Omental fat pad (tissue), 4 donors: ENCODE results near the gene HEXIM1. TPM values are rescaled to one million over a fixed set of nuclear protein-coding genes. Genes with fewer than 3 reads are reported as not detected.

Experiments used
- ATAC-seq: fragments of 150-250 bp; one replicate; pipeline ENCODE4 v1.9.1; 2016; ENCODE audit warnings: mild to moderate bottlenecking, moderate library complexity; ENCODE audit not compliant: low FRiP score
- DNase-seq: peaks from one replicate; pipeline ENCODE4 v3.0.0-alpha.2; 2019; ENCODE audit warnings: low spot score
- CTCF ChIP-seq, 3 donors: fragments of 450-650 bp; IDR thresholded peaks; one replicate each; pipeline ENCODE4 v1.5.1; 2016 to 2017; ENCODE audit warnings: antibody characterized with exemption in 3 of 3, mild to moderate bottlenecking in 3 of 3, moderate library complexity in 2 of 3
- total RNA-seq, 4 donors: library from RNA; depleted of rRNA; stranded (reverse); fragments of >200 nt; gene quantifications; one replicate each; pipeline ENCODE4 v1.1.0, GENCODE V29; 2016

The HEXIM1 gene
- total RNA-seq, 4 donors from 2014 or later = 21.9 to 31.0 (median 24.3) TPM

GRCh38 chr17:45130681-45131615 lies 17.3 kb upstream of the HEXIM1 start:
- no peak for DNase-seq
- TF ChIP-seq CTCF (IDR thresholded peaks at IDR 0.05) = no peak
- no peak for ATAC-seq

- TF ChIP-seq CTCF (IDR thresholded peaks at IDR 0.05) = peak in 1 of 3 donors; percentile 83
- ATAC-seq = no peak
- no peak for DNase-seq
These were observed 16.5 kb upstream of the HEXIM1 start for GRCh38 chr17:45131616-45132319.

- no peak for DNase-seq
- ATAC-seq = no peak
- TF ChIP-seq CTCF (IDR thresholded peaks at IDR 0.05) = no peak
These were observed 16.0 kb upstream of the HEXIM1 start, which contains the start of gene PLCD3 for GRCh38 chr17:45132320-45132571. TSS of gene PLCD3 (minus strand) at chr17:45132515. CDS start at chr17:45132410, 105 bp downstream.

- TF ChIP-seq CTCF (IDR thresholded peaks at IDR 0.05) = peak in 1 of 3 donors; percentile 82
- ATAC-seq (peak; percentile 50), DNase-seq (peak; percentile 54)
These were observed 15.5 kb upstream of the HEXIM1 start for GRCh38 chr17:45132572-45133463.

GRCh38 chr17:45135192-45135977 lies 12.9 kb upstream of the HEXIM1 start, which contains the start of gene ACBD4:
TSS of gene ACBD4 (plus strand) at chr17:45135687. CDS start at chr17:45136145, 458 bp downstream.
- ATAC-seq (peak; percentile 79), DNase-seq (peak; percentile 97)
- peak in 2 of 3 donors; percentile 99 to 100 for TF ChIP-seq CTCF (IDR thresholded peaks at IDR 0.05)
